ENCODE data around the gene HSD11B2.

Gene HSD11B2

GRCh38 chr16:67419502-67419901, 11.4 kb upstream of the HSD11B2 start:
- no peak for TF ChIP-seq SIN3A (IDR thresholded peaks at IDR 0.05; ENCODE audit: borderline replicate concordance, insufficient read depth, low read length)
- no peak for TF ChIP-seq FOXP2 (optimal IDR thresholded peaks at IDR 0.05; ENCODE audit: borderline replicate concordance, extremely low read depth, extremely low read length, insufficient read depth)
- TF ChIP-seq, protein P1, sequence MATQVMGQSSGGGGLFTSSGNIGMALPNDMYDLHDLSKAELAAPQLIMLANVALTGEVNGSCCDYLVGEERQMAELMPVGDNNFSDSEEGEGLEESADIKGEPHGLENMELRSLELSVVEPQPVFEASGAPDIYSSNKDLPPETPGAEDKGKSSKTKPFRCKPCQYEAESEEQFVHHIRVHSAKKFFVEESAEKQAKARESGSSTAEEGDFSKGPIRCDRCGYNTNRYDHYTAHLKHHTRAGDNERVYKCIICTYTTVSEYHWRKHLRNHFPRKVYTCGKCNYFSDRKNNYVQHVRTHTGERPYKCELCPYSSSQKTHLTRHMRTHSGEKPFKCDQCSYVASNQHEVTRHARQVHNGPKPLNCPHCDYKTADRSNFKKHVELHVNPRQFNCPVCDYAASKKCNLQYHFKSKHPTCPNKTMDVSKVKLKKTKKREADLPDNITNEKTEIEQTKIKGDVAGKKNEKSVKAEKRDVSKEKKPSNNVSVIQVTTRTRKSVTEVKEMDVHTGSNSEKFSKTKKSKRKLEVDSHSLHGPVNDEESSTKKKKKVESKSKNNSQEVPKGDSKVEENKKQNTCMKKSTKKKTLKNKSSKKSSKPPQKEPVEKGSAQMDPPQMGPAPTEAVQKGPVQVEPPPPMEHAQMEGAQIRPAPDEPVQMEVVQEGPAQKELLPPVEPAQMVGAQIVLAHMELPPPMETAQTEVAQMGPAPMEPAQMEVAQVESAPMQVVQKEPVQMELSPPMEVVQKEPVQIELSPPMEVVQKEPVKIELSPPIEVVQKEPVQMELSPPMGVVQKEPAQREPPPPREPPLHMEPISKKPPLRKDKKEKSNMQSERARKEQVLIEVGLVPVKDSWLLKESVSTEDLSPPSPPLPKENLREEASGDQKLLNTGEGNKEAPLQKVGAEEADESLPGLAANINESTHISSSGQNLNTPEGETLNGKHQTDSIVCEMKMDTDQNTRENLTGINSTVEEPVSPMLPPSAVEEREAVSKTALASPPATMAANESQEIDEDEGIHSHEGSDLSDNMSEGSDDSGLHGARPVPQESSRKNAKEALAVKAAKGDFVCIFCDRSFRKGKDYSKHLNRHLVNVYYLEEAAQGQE (IDR thresholded peaks at IDR 0.05; ENCODE audit: insufficient read depth in 1 of 2, low read depth in 2 of 2, low read length in 2 of 2) = no peak
- TF ChIP-seq TAF1 (IDR thresholded peaks at IDR 0.05; ENCODE audit: borderline replicate concordance, insufficient read depth, low read length) = no peak
- TF ChIP-seq POLR2AphosphoS5 (IDR thresholded peaks at IDR 0.05; ENCODE audit: low read depth, low read length) = no peak

DNA sequence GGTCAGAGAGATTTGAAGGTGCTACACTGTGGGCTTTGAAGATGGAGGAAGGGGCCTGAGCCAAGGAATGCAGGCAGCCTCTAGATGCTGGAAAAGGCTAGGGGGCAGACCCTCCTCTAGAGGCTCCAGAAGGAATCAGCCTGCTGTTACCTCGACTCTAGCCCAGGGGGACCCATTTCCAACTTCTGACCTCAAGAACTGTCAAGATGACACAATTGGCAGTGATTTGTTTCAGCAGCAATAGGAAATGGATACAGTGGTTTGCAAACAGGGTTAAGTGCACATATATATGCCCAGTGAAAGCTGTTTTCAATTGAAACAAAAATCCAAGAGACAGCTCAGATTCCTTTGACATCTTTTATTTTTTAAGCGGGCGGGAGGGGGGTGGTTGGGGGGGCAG, 11.0 kb upstream of the HSD11B2 start:
- TF ChIP-seq POLR2AphosphoS5 (IDR thresholded peaks at IDR 0.05; ENCODE audit: low read depth, low read length) (no peak), SIN3A (IDR thresholded peaks at IDR 0.05; ENCODE audit: borderline replicate concordance, insufficient read depth, low read length) (no peak), FOXP2 (optimal IDR thresholded peaks at IDR 0.05; ENCODE audit: borderline replicate concordance, extremely low read depth, extremely low read length, insufficient read depth) (no peak), TAF1 (IDR thresholded peaks at IDR 0.05; ENCODE audit: borderline replicate concordance, insufficient read depth, low read length) (no peak)
- TF ChIP-seq, protein P1 (IDR thresholded peaks at IDR 0.05; ENCODE audit: insufficient read depth in 1 of 2, low read depth in 2 of 2, low read length in 2 of 2) = no peak

DNA sequence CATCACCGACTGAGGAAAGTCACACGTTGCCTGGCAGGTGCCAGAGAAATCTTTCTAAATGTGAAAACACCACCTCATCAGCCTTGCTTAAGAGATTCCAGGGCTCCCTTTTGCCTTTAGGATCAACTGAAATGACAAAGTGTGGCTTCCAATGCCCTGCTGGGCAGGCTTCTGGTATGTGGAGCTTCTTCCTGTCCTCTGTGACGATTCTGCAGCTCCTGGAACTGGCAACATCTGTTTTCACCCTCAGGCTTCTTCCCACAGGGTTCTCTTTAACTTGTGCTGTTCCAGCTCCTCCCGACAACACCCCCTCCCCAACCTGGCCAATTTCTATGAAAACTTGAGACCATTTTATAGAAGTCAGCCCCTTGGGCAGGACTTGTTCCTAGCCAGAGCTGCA, 9.9 kb upstream of the HSD11B2 start:
- no peak for TF ChIP-seq FOXP2 (optimal IDR thresholded peaks at IDR 0.05; ENCODE audit: borderline replicate concordance, extremely low read depth, extremely low read length, insufficient read depth)
- TF ChIP-seq, protein P1 (IDR thresholded peaks at IDR 0.05; ENCODE audit: insufficient read depth in 1 of 2, low read depth in 2 of 2, low read length in 2 of 2) = no peak
- TF ChIP-seq POLR2AphosphoS5 (IDR thresholded peaks at IDR 0.05; ENCODE audit: low read depth, low read length) = no peak
- TF ChIP-seq SIN3A (IDR thresholded peaks at IDR 0.05; ENCODE audit: borderline replicate concordance, insufficient read depth, low read length) = no peak
- TF ChIP-seq TAF1 (IDR thresholded peaks at IDR 0.05; ENCODE audit: borderline replicate concordance, insufficient read depth, low read length) = no peak

DNA sequence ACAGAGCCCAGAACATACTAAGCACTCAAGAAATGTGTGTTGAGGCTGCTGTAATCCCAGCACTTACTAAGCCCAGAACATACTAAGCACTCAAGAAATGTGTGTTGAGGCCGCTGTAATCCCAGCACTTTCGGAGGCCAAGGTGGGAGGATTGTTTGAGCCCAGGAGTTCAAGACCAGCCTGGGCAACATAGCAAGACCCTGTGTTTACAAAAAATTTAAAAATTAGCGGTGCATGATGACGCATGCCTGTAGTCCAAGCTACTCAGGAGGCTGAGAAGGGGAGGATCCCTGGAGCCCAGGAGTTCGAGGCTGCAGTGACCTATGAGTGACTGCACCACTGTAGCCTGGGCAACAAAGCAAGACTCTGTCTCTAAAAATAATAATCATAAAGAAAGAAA, 7.9 kb upstream of the HSD11B2 start:
- TF ChIP-seq POLR2AphosphoS5 (IDR thresholded peaks at IDR 0.05; ENCODE audit: low read depth, low read length) = no peak
- no peak for TF ChIP-seq FOXP2 (optimal IDR thresholded peaks at IDR 0.05; ENCODE audit: borderline replicate concordance, extremely low read depth, extremely low read length, insufficient read depth)
- TF ChIP-seq, protein P1 (IDR thresholded peaks at IDR 0.05; ENCODE audit: insufficient read depth in 1 of 2, low read depth in 2 of 2, low read length in 2 of 2) = no peak

DNA sequence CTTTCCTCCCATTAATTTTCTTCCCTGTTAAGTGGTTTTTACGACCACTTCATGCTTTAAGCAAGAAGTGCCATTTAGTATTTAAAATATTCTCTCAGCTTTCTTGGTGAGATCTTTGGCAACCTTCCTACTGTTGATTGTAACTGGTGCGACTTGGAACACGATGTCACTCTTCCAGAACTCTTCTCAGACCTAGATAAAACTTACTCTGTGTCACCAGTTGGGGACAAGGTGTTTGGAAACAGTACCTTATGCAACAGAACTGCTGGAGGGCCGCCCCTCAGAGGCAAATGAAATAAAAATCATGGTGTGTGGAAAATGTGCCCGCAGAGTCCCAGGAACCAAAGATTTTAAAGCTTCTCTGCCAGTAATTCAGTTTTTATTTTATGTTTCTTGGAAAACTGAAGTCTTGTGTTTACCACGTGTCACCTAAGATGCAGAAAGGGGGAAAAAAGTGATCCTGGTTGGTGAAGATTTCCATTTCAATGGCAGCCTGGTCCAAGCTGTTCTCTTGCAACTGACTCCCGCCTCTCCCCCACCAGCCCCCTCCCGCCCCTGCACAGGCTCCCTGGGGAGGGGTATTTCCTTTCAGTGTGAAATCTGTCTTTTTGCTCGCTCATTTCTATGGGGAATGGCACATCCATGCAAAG, 7.2 kb upstream of the HSD11B2 start:
- no peak for TF ChIP-seq SIN3A (IDR thresholded peaks at IDR 0.05; ENCODE audit: borderline replicate concordance, insufficient read depth, low read length)

Data from PFSK-1 (cell line).